Liver (tissue), 9 donors: ENCODE measurements around the gene THAP2. TPM values are rescaled to one million over a fixed set of nuclear protein-coding genes. Genes with fewer than 3 reads are reported as not detected.

Experiments used
- DNase-seq: peaks from one replicate; pipeline ENCODE4 v3.0.0-alpha.2; 2017; ENCODE audit warnings: low spot score
- H3K27ac ChIP-seq, 2 donors: one replicate each; pipeline ENCODE4 v1.7.0; 2013; ENCODE audit warnings: inconsistent platforms in 2 of 2, low read length in 2 of 2, control low read depth in 1 of 2, low read depth in 1 of 2, mild to moderate bottlenecking in 1 of 2
- H3K27me3 ChIP-seq, 4 donors: one replicate each; pipeline versions ENCODE4 v1.6.1 to v1.7.0; 2013; ENCODE audit warnings: low read length in 3 of 4, inconsistent platforms in 1 of 4, mild to moderate bottlenecking in 1 of 4, moderate library complexity in 1 of 4; ENCODE audit not compliant: control insufficient read depth in 4 of 4, insufficient read depth in 4 of 4
- H3K36me3 ChIP-seq, 4 donors: one replicate each; pipeline versions ENCODE4 v1.6.1 to v1.7.0; 2013; ENCODE audit warnings: low read length in 3 of 4, mild to moderate bottlenecking in 3 of 4, low read depth in 1 of 4, moderate library complexity in 1 of 4; ENCODE audit not compliant: control insufficient read depth in 4 of 4, insufficient read depth in 3 of 4
- H3K4me1 ChIP-seq, 4 donors: one replicate each; pipeline versions ENCODE4 v1.6.1 to v1.7.0; 2013; ENCODE audit warnings: low read length in 3 of 4, mild to moderate bottlenecking in 3 of 4, moderate library complexity in 1 of 4; ENCODE audit not compliant: control insufficient read depth in 4 of 4, insufficient read depth in 4 of 4
- H3K4me3 ChIP-seq, 3 donors: one replicate each; pipeline versions ENCODE4 v1.6.1 to v1.7.0; 2013; ENCODE audit warnings: low read length in 3 of 3, control low read depth in 1 of 3, low read depth in 1 of 3, mild to moderate bottlenecking in 1 of 3
- H3K9ac ChIP-seq, 2 donors: one replicate each; pipeline ENCODE4 v1.7.0; 2013; ENCODE audit warnings: low read length in 2 of 2, mild to moderate bottlenecking in 2 of 2, moderate library complexity in 2 of 2, control low read depth in 1 of 2, low read depth in 1 of 2
- H3K9me3 ChIP-seq, 4 donors: one replicate each; pipeline versions ENCODE4 v1.6.1 to v1.7.0; 2013; ENCODE audit warnings: low read length in 3 of 4; ENCODE audit not compliant: control insufficient read depth in 4 of 4
- ATF3 ChIP-seq: IDR thresholded peaks from 2 replicates; pipeline ENCODE4 v1.6.1; 2016; ENCODE audit warnings: antibody characterized with exemption
- CTCF ChIP-seq: fragments of 150-350 bp; IDR thresholded peaks from 2 replicates; pipeline ENCODE4 v1.5.1; 2017; ENCODE audit warnings: improper control_type of control experiment, low read depth, low read length; ENCODE audit not compliant: missing input control
- EGR1 ChIP-seq, 2 donors: IDR thresholded peaks; 2 replicates each; pipeline ENCODE4 v1.6.1; 2016 to 2018; ENCODE audit warnings: antibody characterized with exemption in 2 of 2, low read depth in 2 of 2
- FOXA1 ChIP-seq: IDR thresholded peaks from 2 replicates; pipeline ENCODE4 v1.6.1; 2016; ENCODE audit warnings: antibody characterized with exemption
- FOXA2 ChIP-seq: IDR thresholded peaks from 2 replicates; pipeline ENCODE4 v1.6.1; 2016; ENCODE audit warnings: antibody characterized with exemption
- GABPA ChIP-seq, 2 donors: IDR thresholded peaks in 1 of 2; conservative IDR thresholded peaks in 1 of 2; 2 replicates each; pipeline ENCODE4 v1.6.1; 2016; ENCODE audit warnings: antibody characterized with exemption in 2 of 2, mild to moderate bottlenecking in 1 of 2, moderate library complexity in 1 of 2
- HNF4A ChIP-seq, 2 donors: conservative IDR thresholded peaks; 2 replicates each; pipeline ENCODE4 v1.6.1; 2016; ENCODE audit warnings: antibody characterized with exemption in 2 of 2, mild to moderate bottlenecking in 2 of 2
- HNF4G ChIP-seq: IDR thresholded peaks from 2 replicates; pipeline ENCODE4 v1.6.1; 2016; ENCODE audit warnings: antibody characterized with exemption
- JUND ChIP-seq, 2 donors: IDR thresholded peaks; 2 replicates each; pipeline ENCODE4 v1.6.1; 2016; ENCODE audit warnings: antibody characterized with exemption in 2 of 2
- MAX ChIP-seq: IDR thresholded peaks from 2 replicates; pipeline ENCODE4 v1.6.1; 2016; ENCODE audit warnings: antibody characterized with exemption
- NR2F2 ChIP-seq: IDR thresholded peaks from 2 replicates; pipeline ENCODE4 v1.6.1; 2016; ENCODE audit warnings: antibody characterized with exemption
- RAD21 ChIP-seq, 2 donors: IDR thresholded peaks; 2 replicates each; pipeline ENCODE4 v1.6.1; 2016; ENCODE audit warnings: antibody characterized with exemption in 2 of 2, mild to moderate bottlenecking in 2 of 2
- REST ChIP-seq: IDR thresholded peaks from 2 replicates; pipeline ENCODE4 v1.6.1; 2016; ENCODE audit warnings: antibody characterized with exemption, mild to moderate bottlenecking
- RXRA ChIP-seq, 2 donors: IDR thresholded peaks; 2 replicates each; pipeline ENCODE4 v1.6.1; 2017 to 2018; ENCODE audit warnings: antibody characterized with exemption in 2 of 2, mild to moderate bottlenecking in 1 of 2
- SP1 ChIP-seq: IDR thresholded peaks from 2 replicates; pipeline ENCODE4 v1.6.1; 2018; ENCODE audit warnings: antibody characterized with exemption, mild to moderate bottlenecking
- TAF1 ChIP-seq: conservative IDR thresholded peaks from 2 replicates; pipeline ENCODE4 v1.6.1; 2016; ENCODE audit warnings: antibody characterized with exemption, mild to moderate bottlenecking
- YY1 ChIP-seq: IDR thresholded peaks from 2 replicates; pipeline ENCODE4 v1.6.1; 2016; ENCODE audit warnings: antibody characterized with exemption, mild to moderate bottlenecking
- ZBTB33 ChIP-seq: IDR thresholded peaks from 2 replicates; pipeline ENCODE4 v1.6.1; 2016; ENCODE audit warnings: antibody characterized with exemption
- WGBS: extraction: QIAGEN DNeasy Blood & Tissue Kit; methylation state at CpG from one replicate; pipeline ENCODE4 v1.1.7; 2013; 5-methylcytosine and 5-hydroxymethylcytosine counted together
- polyA plus RNA-seq, 2 donors: library from polyadenylated mRNA; stranded (reverse) in 1 of 2; unstranded in 1 of 2; fragments of 200-250 nt in 1 of 2; fragments of >200 nt in 1 of 2; fragmentation: Nextera tagmentation in 1 of 2; extraction: Ambion mirVana in 1 of 2; gene quantifications; one replicate each; pipeline versions ENCODE4 v1.2.1 to v1.2.3, GENCODE V29; 2013 to 2015
- total RNA-seq, 2 donors: library from RNA; depleted of rRNA; stranded (reverse); fragments of >200 nt; gene quantifications; one replicate each; pipeline ENCODE4 v1.2.3, GENCODE V29; 2014
- donor health status: healthy.
- donor health status: healthy.
- donor health status: healthy.
- donor health status: healthy.
- donor health status: healthy.

THAP2 gene
- total and polyA plus RNA-seq, 4 donors = 0.82 to 2.5 (median 1.5) TPM

GRCh38 chr12:71639341-71639760 is 24.8 kb upstream of the THAP2 start:
- WGBS = 87% methylated on average over 2 of the region's 2 CpGs
- H3K4me1 ChIP-seq = no peaks in the 10 kb centered on the region
- H3K9ac ChIP-seq = no peak overlapping the region
- H3K27me3 ChIP-seq = no peaks in the 10 kb centered on the region
- H3K4me3 ChIP-seq = no peak overlapping the region
- H3K9me3 ChIP-seq = no peaks in the 10 kb centered on the region
- no peak for DNase-seq
- peaks cover 6 to 61% (median 45%) of the 10 kb centered on the region in 4 donors for H3K36me3 ChIP-seq
- H3K27ac ChIP-seq = no peak overlapping the region
- TF ChIP-seq GABPA (IDR thresholded peaks at IDR 0.05 in 1 of 2, conservative IDR thresholded peaks at IDR 0.05 in 1 of 2) (no peak), NR2F2 (no peak), RAD21 (IDR thresholded peaks at IDR 0.05) (peak in 1 of 2 donors; percentile 32), JUND (IDR thresholded peaks at IDR 0.05) (no peak)

GRCh38 chr12:71640316-71640715 is 23.8 kb upstream of the THAP2 start:
- WGBS = 97% methylated on average over 2 of the region's 2 CpGs
- H3K36me3 ChIP-seq = peaks cover 10 to 63% (median 42%) of the 10 kb centered on the region in 4 donors
- H3K4me3 ChIP-seq = no peak overlapping the region
- H3K4me1 ChIP-seq = no peaks in the 10 kb centered on the region
- TF ChIP-seq REST = no peak
- TF ChIP-seq FOXA2 = no peak
- TF ChIP-seq EGR1 (IDR thresholded peaks at IDR 0.05; ENCODE audit: low read depth in 2 of 2) = no peak
- no peak for TF ChIP-seq FOXA1
- TF ChIP-seq HNF4G = no peak
- TF ChIP-seq CTCF = no peak
- TF ChIP-seq ATF3 = no peak
- TF ChIP-seq MAX = no peak
- TF ChIP-seq NR2F2 = no peak
- TF ChIP-seq YY1 = no peak
- TF ChIP-seq JUND (IDR thresholded peaks at IDR 0.05) = no peak
- no peak for TF ChIP-seq SP1
- TF ChIP-seq RXRA (IDR thresholded peaks at IDR 0.05) = no peak
- no peak for TF ChIP-seq GABPA (IDR thresholded peaks at IDR 0.05 in 1 of 2, conservative IDR thresholded peaks at IDR 0.05 in 1 of 2)
- no peak for TF ChIP-seq ZBTB33
- no peak for TF ChIP-seq TAF1
- TF ChIP-seq HNF4A (conservative IDR thresholded peaks at IDR 0.05) = no peak
- no peak for TF ChIP-seq RAD21 (IDR thresholded peaks at IDR 0.05)
- no peak overlapping the region for H3K9ac ChIP-seq
- H3K27me3 ChIP-seq = no peaks in the 10 kb centered on the region
- H3K9me3 ChIP-seq = no peaks in the 10 kb centered on the region
- no peak overlapping the region for H3K27ac ChIP-seq
- DNase-seq = no peak
